GM18511 (cell line): ENCODE results near the gene LRRC56.
A peak's percentile ranks its signal among the peaks of the same experiment; 100 is the strongest.
"Not testable (repeated sequence)": the region's sequence is repeated elsewhere in the genome, so short reads cannot be mapped to it uniquely, and the experiment has no call there.

Source experiments
- ATAC-seq: cut with Tn5 transposase; IDR thresholded peaks from one replicate; pipeline ENCODE4 v1.9.1; 2021; ENCODE audit warnings: mild to moderate bottlenecking, moderate library complexity; ENCODE audit not compliant: unreplicated experiment

Gene LRRC56

DNA sequence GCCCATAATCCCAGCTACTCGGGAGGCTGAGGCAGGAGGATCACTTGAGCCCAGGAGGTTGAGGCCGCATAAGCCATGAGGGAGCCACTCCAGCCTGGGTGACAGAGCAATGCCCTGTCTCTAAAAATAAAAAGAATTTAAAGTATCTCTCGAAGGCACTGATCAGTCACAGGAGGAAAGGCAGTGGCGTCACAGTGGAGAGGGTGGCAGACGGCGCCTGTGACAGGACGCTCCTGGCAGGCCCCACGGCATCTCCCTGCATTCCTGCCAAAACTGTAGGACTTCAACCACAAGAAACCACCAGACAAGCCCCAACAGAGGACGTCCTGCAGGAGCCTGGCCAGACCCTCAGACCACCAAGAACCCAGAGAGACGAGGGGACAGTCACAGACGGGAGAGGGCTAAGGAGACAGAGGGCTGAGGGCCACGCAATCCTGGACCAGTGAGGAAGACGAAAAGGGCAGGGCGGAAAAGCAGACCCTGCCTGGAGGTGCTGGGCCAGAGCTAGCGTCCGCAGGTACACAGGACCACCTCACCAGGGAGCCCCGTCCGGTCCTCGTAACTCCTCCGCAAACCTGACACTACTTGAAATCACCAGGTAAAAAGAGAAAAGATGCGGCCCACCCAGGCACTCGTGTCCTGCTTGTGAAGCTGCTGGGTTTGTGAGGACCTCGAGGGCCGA, 36.2 kb upstream of the LRRC56 start:
- ATAC-seq = no peak

DNA sequence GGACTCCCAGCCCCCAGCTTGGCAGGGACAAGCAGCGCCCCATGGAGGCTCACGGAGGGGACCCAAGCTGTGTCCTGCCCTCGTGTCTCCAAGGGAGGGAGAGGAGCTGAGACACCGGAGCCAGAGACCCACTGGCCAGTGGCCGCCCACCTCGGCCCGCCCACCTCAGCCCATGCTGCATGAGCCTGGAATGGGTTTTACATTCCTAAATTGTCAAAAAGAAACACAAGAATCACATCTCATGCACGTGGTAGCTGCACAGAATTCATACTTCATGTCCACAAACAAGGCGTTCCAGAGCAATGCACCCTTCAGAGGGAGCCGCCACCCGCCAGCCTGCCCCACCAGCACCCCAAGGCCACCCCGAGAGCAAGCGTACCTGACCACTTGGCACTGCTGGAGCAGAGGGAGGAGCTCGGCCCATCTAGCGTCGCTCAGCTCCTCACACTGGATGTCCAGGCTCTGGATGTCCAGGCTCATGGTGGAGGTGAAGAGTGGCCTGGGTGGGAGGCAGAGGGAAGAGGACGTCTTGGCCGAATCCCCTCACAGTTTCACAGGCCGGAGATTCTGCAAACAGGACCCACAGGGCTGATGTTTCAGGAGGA, 35.5 kb upstream of the LRRC56 start:
- ATAC-seq = no peak

DNA sequence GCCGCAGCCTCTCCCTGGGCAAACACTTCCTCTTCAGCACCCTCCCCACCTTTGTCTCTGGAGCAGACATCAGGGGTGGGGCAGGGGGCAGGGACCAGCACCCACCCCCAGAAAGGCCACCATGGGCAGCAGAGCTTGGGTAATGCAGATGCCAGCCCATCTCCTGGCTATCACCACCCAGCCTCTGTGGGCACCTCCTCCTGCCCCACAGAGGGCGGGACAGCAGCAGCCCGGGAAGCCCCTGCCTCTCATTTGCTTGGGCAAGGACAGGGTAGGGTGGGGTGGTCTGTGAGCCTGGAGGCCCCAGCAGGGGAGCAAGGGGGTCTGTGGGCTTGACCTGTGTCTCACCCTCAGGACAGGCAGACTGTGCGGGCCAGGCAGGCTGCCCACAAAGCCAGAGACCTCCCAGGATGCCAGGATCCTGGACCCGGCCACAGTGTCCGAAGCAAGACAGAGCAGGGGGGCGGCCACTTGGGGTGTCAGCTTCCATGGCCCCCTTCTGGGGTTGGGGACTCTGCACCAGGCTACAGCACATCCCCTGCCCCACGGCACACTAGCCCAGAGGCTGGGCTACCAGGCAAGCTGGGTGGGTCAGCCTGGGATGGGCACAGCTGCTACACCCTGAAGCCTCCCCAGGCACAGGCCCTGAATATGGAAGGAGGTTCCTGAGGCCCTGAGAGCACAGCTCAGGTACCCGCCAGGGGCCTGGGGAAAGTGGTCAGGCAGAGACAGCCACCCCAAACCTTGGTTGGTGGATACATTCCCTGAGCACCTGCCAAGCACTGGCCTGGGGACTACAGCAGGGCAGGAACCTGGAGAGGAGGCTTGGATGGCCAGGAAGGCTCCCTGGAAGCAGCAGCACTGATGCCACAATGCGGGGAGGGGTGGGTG, 34.8 kb upstream of the LRRC56 start:
- ATAC-seq = no peak

- ATAC-seq = no peak
These were observed 33.9 kb upstream of the LRRC56 start for GRCh38 chr11:503179-503981.

DNA sequence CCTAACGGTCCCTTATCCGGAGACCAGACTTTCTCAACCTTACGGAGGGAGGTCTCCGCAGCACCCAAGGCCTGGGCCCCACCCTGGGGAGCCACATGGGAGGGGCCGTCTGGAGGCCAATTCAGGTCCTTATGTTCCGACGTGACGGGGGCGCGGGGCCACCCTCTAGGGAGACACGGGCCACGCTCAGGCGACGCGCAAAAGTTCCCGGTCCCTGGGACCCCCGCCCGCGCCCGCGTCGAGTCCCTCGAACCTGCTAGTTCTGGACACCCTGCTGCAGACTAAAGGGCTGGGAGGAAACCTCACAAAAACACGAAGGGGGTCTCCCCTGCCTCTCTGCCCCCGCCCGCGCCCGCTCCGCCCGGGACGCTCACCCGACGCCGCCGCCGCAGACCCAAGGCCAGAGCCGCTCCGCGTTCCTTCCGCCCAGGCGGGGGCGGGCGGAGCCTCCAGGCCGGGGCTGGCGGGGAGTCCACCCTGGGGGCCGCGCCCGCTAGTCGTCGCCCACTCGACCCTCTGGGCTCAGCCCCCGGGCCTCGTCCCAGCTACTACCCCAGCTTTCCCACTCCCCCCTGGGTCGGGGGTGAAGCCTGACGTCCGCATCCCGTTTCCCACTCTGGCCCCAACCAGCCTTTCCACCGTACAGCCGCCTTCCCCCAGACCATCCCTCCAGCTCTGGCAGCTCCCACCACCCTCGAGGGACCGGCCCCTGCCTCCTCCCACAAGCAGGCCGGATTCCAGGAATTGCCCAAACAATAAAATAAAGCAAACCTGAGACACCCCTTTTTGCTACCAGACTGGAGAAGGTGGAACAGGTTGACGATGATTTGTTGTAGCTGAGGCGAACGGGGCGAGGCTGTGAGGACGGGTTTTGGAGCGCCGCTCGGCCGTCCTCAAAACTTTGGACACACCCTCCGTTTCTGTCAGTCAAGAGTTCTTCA, 33.0 kb upstream of the LRRC56 start:
- no peak for ATAC-seq

DNA sequence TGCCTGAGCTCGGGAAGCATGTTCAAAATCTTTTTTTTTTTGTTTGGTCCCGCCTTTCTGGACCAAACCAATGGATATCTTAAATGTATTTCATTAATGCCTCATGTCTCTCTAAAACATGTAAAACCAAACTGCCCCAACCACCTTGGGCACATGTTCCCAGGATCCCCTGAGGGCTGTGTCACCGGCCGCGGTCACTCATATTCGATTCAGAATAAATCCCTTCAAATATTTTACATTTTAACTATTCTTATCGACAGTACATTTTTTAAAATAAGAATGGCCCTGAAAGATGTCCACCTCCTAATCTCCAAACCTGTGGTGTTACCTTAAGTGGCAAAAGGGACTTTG, 32.4 kb upstream of the LRRC56 start:
- ATAC-seq = no peak

DNA sequence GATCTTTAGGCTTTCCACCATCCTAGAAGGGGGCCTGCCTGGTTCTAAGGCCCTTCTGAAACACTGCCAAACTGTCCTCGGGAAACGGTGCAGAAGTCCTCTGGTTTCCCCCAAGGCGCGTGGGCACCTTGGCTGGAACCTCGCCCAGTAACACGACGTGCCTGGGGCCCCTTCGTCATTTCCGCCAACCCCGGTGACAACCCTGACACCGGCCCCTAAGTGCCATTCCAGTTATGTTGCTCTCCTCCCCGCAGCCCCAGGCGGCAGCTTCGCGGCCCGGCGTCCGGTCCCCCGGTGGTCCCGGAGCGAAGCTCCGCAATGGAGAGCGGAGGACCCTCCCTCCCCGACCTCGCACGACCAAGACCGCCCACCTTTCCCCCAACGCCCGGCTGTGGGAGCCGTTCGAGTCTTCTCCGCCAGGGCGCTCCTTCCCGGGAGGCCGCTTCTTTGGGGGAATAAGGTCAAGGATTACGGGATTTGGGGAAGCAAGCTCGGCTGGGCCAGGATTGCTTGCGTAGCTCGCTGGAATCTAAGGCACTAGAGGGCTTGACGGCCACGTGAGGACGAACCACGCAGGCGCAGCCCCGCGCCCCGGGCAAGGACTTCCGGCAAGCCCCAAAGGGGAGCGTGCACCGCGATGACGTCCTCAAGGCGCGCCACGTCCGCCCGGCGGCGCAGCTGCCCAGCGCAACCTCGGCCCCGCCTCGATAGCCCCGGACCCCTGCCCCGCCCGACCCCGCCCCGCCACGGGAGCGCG, 30.9 kb upstream of the LRRC56 start:
- ATAC-seq = peak; percentile 75

DNA sequence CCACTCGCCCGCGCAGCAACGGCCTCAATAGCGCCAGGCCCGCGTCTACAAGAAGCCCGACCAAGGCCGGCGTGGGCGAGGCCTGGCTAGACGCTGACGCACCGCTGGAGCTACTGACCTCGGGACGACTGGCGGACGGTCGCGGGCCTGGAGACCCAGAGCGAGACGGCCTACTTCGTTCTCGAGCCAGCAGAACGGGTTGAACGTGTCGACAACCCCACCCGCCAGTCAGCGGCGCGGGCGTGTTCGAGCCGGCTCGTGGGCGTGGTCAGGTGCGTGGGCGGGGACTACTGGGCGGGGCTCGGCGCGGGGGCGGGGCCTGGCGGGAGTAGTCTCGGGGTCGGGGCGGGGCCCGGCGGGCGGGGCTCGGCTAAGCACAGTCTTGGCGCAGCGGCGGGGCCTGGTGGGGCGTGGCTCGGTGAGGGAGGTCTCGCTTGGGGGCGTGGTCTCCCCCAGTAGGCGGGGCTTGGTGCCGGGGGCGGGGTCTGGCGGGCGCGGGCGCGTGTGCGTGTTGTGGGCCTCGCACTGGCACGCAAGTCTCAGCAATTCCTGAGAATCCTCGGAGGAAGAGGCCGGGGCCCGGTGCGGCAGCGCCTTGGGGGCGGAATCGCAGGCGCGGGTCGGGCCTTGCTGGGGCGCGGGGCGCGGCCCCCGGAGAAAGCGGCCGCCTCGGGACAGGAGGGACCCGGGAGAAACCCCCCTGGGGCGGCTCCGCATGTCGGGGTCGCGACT, 30.2 kb upstream of the LRRC56 start, which contains the start of gene RNH1:
Gene RNH1 (minus strand): TSS at position 248 of the 732 bp plus-strand sequence. CDS start 5,080 bp downstream, outside the sequence.
- ATAC-seq = peak; percentile 49

DNA sequence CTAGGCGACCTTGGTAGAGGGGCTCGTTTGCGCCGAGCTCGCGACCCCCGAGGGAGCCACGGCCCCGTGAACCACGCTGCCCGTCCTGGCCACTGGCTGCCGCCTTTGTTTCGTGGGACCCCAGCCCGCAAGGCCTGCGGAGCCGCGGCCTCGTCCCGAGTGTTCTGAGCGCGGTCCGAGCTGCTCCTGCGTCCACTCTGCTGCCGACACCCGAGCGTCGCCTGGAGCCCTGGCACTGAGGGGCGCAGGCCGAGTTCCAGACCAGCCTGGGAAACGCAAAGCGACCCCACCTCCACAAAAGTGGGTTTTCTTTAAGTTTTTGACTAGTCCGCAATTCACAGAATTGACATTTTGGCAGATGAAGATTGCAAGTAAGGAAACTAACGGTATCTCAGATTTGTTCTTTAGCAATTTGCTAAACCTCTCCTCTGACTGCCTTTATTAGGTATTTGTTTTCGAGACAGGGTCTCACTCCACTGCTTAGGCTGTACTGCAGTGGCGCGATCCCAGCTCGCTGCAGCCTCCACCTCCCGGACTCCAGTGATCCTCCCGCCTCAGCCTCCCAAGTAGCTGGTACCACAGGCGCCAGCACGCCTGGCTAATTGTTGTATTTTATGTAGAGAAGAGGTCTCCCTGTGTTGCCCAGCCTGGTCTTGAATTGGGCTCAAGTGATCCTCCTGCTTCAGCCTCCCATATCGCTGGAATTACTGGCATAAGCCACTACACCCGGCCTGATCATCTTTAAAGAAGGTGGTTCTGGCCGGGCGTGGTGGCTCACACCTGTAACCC, 29.4 kb upstream of the LRRC56 start:
- no peak for ATAC-seq

DNA sequence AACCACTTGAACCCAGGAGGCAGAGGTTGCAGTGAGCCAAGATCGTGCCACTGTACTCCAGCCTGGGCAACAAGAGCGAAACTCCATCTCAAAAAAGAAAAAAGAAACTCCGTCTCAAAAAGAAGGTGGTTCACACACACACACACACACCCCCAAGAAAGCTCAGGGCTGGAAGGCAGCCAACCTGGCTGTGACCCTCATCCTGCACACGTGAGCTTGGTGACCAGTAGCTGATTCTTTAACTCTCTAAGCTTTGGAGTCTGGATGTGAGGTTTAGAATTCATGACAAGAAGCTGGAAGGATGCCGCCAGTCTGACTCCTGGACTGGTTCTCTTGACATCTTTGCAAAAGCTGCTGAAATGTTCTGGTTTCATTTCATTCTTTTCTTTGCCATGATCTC, 28.4 kb upstream of the LRRC56 start:
- no peak for ATAC-seq

DNA sequence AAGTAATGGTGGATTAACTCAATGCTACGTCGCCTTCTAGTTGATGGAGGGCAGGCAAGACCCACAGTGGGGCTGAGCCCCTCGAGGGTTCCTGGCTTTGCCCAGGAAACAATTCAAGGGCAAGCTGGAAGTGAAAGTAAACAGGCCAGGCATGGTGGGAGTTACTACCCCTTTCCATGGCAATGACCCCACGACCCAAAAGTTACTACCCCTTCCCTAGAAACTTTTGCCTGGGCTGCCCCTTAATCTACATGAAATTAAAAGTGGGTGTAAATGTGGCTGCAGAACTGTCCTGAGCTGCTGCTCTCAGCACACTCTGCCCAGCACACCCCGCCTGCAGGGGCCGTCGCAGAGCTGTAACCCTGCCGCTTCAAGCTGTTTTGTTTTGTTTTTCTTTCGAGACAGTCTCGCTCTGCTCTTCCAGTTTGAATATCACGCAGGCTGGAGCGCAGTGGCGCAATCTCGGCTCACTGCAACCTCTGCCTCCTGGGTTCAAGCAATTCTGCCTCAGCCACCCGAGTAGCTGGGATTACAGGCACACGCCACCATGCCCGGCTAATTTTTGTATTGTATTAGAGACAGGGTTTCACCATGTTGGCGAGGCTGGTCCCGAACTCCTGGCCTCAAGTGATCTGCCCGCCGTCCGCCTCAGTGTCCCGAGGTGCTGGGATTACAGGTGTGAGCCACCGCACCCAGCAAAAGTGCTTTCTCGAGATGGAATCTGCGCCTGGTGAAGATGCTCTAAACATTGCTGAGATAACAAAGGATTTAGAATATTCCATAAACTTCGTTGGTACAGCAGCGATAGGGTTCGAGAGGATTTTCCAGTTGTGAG, 24.3 kb upstream of the LRRC56 start:
- ATAC-seq = no peak

DNA sequence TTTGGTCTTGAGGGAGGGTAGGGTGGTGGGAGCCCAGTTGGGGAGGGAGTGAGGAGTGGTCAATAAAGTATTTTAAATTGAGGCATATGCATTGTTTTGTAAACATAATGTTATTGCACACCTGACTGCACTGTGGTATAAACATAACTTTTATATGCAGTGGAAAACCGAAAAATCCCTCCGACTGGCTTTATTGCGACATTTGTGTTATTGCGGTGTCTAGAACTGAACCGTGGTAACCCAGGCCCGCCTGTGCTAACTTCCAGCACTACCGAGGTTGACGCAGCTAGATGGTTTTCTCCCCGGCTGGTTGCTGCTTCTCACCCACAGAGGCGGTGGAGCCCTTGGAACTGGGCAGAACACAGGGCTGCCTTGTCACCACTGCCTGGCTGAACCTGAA, 22.7 kb upstream of the LRRC56 start:
- ATAC-seq = no peak

GRCh38 chr11:515131-515530, 22.2 kb upstream of the LRRC56 start:
- no peak for ATAC-seq

DNA sequence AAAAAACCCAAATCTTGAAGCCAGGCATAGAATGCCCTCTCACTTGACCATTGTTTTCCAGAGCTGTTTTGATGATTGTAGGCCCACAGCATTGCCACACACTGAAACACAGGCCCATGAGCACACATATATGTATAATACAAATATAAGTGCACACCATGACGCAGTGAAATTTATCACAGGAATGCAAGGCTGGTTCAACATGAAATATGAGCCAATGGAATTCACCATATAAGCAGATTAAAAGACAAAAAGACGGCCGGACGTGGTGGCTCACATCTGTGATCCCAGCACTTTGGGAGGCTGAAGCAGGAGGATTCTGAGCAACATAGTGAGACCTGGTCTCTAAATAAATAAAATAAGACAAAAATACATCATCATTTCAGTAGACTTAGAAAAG, 20.9 kb upstream of the LRRC56 start:
- no peak for ATAC-seq

- not testable (repeated sequence) for ATAC-seq
These were observed 20.2 kb upstream of the LRRC56 start for GRCh38 chr11:516918-517685.
